Measurements from ENCODE around the gene HPS1. TPM values are rescaled to one million over a fixed set of nuclear protein-coding genes. Genes with fewer than 3 reads are reported as not detected.

HPS1 gene
- total RNA-seq, 1 donor from 2014 or later: 16.0 TPM

DNA sequence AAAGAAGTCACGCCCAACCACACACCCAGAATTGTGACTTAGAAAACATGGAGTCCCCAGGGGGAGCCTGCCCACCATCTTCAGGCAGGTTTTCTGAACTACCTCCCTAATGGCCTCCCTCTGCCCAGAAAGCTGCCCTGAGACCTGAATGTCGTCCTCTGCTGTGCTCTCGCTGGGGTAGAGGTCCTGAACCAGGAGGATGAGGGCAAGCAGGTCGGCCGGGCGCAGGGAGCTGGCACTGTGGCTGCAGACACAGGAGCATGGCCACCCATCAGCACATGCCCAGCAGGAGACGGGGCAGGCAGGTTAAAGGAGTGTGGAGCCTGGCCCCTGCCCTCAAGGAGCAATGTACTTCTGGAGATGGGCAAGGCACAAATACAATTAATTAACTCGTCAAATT, 16.3 kb downstream of the HPS1 start:
- peaks cover 8% of the 10 kb centered on the region for H3K36me3 ChIP-seq
- no peak overlapping the region for H3K4me3 ChIP-seq
- no peaks in the 10 kb centered on the region for H3F3A ChIP-seq (ENCODE audit: low read depth)
- H3K36me3 Mint-ChIP-seq: peaks cover 34% of the 10 kb centered on the region
- no peaks in the 10 kb centered on the region for H4K20me1 ChIP-seq (ENCODE audit: low read depth)
- no peak overlapping the region for H3K9ac ChIP-seq
- no peaks in the 10 kb centered on the region for H3K79me2 ChIP-seq (ENCODE audit: low read depth)
- no peaks in the 10 kb centered on the region for H3K27me3 Mint-ChIP-seq (ENCODE audit: insufficient read depth, low read depth)
- H3K4me1 ChIP-seq: no peaks in the 10 kb centered on the region
- H3K9me3 ChIP-seq (ENCODE audit: low read depth): peaks cover 5% of the 10 kb centered on the region
- no peak overlapping the region for H3K27ac ChIP-seq
- peaks cover 9% of the 10 kb centered on the region for H3K9me3 Mint-ChIP-seq
- TF ChIP-seq EZH2phosphoT487 (IDR thresholded peaks at IDR 0.05): no peak
- TF ChIP-seq, protein P1, sequence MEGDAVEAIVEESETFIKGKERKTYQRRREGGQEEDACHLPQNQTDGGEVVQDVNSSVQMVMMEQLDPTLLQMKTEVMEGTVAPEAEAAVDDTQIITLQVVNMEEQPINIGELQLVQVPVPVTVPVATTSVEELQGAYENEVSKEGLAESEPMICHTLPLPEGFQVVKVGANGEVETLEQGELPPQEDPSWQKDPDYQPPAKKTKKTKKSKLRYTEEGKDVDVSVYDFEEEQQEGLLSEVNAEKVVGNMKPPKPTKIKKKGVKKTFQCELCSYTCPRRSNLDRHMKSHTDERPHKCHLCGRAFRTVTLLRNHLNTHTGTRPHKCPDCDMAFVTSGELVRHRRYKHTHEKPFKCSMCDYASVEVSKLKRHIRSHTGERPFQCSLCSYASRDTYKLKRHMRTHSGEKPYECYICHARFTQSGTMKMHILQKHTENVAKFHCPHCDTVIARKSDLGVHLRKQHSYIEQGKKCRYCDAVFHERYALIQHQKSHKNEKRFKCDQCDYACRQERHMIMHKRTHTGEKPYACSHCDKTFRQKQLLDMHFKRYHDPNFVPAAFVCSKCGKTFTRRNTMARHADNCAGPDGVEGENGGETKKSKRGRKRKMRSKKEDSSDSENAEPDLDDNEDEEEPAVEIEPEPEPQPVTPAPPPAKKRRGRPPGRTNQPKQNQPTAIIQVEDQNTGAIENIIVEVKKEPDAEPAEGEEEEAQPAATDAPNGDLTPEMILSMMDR (IDR thresholded peaks at IDR 0.05): no peak
- no peak for TF ChIP-seq EZH2 (IDR thresholded peaks at IDR 0.05)
- H3K27me3 ChIP-seq: no peaks in the 10 kb centered on the region
- H3K4me3 Mint-ChIP-seq: no peak overlapping the region
- no peaks in the 10 kb centered on the region for H3K4me1 Mint-ChIP-seq
- no peak overlapping the region for H3K27ac Mint-ChIP-seq
- no peak overlapping the region for H2AFZ ChIP-seq (replicated peaks)
- no peak for DNase-seq (ENCODE audit: low spot score)
- H3K4me2 ChIP-seq: no peak overlapping the region

DNA sequence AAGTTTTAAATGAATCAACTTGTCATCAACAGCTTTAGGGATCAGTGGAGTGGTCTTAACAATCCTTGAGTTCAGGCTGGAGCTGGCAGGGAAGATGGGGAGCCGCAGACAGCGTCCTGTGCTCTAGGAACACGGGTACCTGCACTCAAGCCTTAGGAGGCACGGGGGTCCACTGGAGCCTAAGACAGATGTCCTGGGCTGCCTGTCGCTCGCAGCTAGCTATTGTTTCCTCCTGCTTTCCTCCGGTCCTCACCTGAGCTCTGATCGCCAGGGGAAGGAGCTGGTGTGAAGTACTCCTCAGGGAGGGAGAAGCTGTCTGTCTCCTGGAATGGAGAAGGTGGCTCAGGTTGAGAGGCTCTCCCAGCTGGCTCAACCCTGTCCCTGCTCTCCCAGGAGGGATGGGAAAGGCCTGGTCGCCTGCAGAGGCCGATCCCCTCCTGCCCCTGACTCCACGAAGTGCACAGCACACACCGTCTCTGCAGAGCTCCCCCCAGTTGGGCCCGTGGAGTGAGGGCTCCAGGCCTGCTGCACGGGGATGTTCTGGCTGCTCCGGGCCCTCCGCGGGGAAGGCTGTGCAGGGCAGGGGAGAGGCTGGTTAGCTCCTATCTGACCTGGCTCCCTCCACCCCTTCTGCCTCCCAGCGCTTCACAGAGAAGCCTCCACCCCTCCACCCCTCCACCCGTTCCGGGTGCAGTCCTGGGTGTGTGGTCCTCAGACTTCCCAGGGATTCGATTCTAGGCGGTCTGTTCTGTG, 17.2 kb downstream of the HPS1 start:
- no peak overlapping the region for H3K27ac Mint-ChIP-seq

DNA sequence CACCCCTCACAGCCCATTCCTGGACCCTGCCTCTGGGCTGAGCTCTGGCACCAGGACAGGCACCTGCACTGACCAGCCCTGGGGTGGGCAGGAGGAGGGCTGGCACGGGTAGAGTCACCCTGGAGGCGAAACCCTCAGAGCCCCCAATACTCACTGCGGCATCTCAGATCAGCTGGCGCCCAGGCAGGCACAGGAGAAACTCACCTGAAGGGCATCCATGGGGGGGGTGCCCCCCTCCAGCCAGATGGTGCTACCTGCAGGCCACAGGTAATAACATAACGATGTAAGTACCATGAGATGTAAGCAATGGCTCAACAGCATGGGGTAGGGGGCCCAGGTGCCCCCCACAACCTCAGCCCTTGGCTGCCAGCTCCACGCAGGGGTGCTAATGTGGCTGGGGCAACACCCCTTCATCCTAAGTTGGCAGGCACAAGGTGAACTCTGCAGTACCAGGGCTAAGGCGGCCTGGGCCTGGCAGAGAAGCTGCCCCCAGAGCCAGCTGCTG, 19.7 kb downstream of the HPS1 start:
- peaks cover 17% of the 10 kb centered on the region for H3K36me3 Mint-ChIP-seq
- H3K27ac Mint-ChIP-seq: no peak overlapping the region
- Histone ChIP-seq H3K27ac (no peak overlapping the region), H3K4me2 (no peak overlapping the region), H3K9ac (no peak overlapping the region), H3K36me3 (peaks cover 3% of the 10 kb centered on the region), H3K4me3 (no peak overlapping the region), H3K4me1 (no peaks in the 10 kb centered on the region), H2AFZ (replicated peaks) (no peak overlapping the region), H4K20me1 (ENCODE audit: low read depth) (no peaks in the 10 kb centered on the region), H3K9me3 (ENCODE audit: low read depth) (peaks cover 1% of the 10 kb centered on the region), H3F3A (ENCODE audit: low read depth) (no peaks in the 10 kb centered on the region), H3K27me3 (no peaks in the 10 kb centered on the region), H3K79me2 (ENCODE audit: low read depth) (no peaks in the 10 kb centered on the region)
- H3K27me3 Mint-ChIP-seq (ENCODE audit: insufficient read depth, low read depth): no peaks in the 10 kb centered on the region
- TF ChIP-seq, protein P1 (IDR thresholded peaks at IDR 0.05): no peak
- TF ChIP-seq EZH2phosphoT487 (IDR thresholded peaks at IDR 0.05) (no peak), EZH2 (IDR thresholded peaks at IDR 0.05) (no peak)
- DNase-seq (ENCODE audit: low spot score): no peak
- H3K4me1 Mint-ChIP-seq: no peaks in the 10 kb centered on the region
- H3K9me3 Mint-ChIP-seq: peaks cover 4% of the 10 kb centered on the region
- no peak overlapping the region for H3K4me3 Mint-ChIP-seq

More for the DNA sequence above, 17.2 kb downstream of the HPS1 start:
- H2AFZ ChIP-seq (replicated peaks): no peak overlapping the region
- H4K20me1 ChIP-seq (ENCODE audit: low read depth): no peaks in the 10 kb centered on the region
- no peak overlapping the region for H3K27ac ChIP-seq
- peaks cover 31% of the 10 kb centered on the region for H3K36me3 Mint-ChIP-seq
- no peaks in the 10 kb centered on the region for H3K4me1 ChIP-seq
- H3K4me3 Mint-ChIP-seq: no peak overlapping the region
- no peak overlapping the region for H3K4me2 ChIP-seq
- TF ChIP-seq, protein P1 (IDR thresholded peaks at IDR 0.05): no peak
- TF ChIP-seq EZH2 (IDR thresholded peaks at IDR 0.05): no peak
- TF ChIP-seq EZH2phosphoT487 (IDR thresholded peaks at IDR 0.05): no peak
- no peaks in the 10 kb centered on the region for H3K4me1 Mint-ChIP-seq
- no peaks in the 10 kb centered on the region for H3K79me2 ChIP-seq (ENCODE audit: low read depth)
- H3K4me3 ChIP-seq: no peak overlapping the region
- H3K9me3 ChIP-seq (ENCODE audit: low read depth): peaks cover 5% of the 10 kb centered on the region
- no peaks in the 10 kb centered on the region for H3K27me3 Mint-ChIP-seq (ENCODE audit: insufficient read depth, low read depth)
- H3K9ac ChIP-seq: no peak overlapping the region
- H3F3A ChIP-seq (ENCODE audit: low read depth): no peaks in the 10 kb centered on the region
- no peak for DNase-seq (ENCODE audit: low spot score)
- H3K27me3 ChIP-seq: no peaks in the 10 kb centered on the region
- peaks cover 9% of the 10 kb centered on the region for H3K9me3 Mint-ChIP-seq
- H3K36me3 ChIP-seq: peaks cover 8% of the 10 kb centered on the region

All from neural progenitor cell (in vitro differentiated cells).